Activated T-cell treated with anti-CD3 and anti-CD28 coated beads, Interleukin-2, amount 50 U/mL, for 48 hours (primary cell): ENCODE measurements around the gene SPIRE1.
"Not testable (repeated sequence)": the region's sequence is repeated elsewhere in the genome, so short reads cannot be mapped to it uniquely, and the experiment has no call there.

ENCODE experiments used
- DNase-seq, 2 experiments: peaks; one replicate each; pipeline ENCODE4 v3.0.0-alpha.2; 2020

The SPIRE1 gene

GRCh38 chr18:12441475-12442034 is 216.4 kb downstream of the SPIRE1 start:
- DNase-seq = no peak

GRCh38 chr18:12438257-12438656 is 219.7 kb downstream of the SPIRE1 start:
- no peak for DNase-seq

GRCh38 chr18:12435867-12436266 is 222.0 kb downstream of the SPIRE1 start:
- DNase-seq = no peak

GRCh38 chr18:12434541-12434929 is 223.4 kb downstream of the SPIRE1 start:
- no peak for DNase-seq

- no peak for DNase-seq
These were observed 223.9 kb downstream of the SPIRE1 start for GRCh38 chr18:12433829-12434540.

GRCh38 chr18:12432881-12433280 is 225.0 kb downstream of the SPIRE1 start:
- DNase-seq = no peak

- no peak for DNase-seq
These were observed 225.7 kb downstream of the SPIRE1 start for GRCh38 chr18:12432196-12432595.

GRCh38 chr18:12431561-12431960 is 226.3 kb downstream of the SPIRE1 start:
- DNase-seq = no peak

GRCh38 chr18:12430137-12430990 is 227.5 kb downstream of the SPIRE1 start:
- DNase-seq = no peak

- DNase-seq = no peak
These were observed 228.4 kb downstream of the SPIRE1 start for GRCh38 chr18:12429556-12429955.

- no peak for DNase-seq
These were observed 229.0 kb downstream of the SPIRE1 start for GRCh38 chr18:12428923-12429322.

- DNase-seq = no peak
These were observed 231.0 kb downstream of the SPIRE1 start for GRCh38 chr18:12426924-12427323.

GRCh38 chr18:12424252-12424651 is 233.7 kb downstream of the SPIRE1 start:
- no peak for DNase-seq

GRCh38 chr18:12423820-12424219 is 234.1 kb downstream of the SPIRE1 start:
- no peak for DNase-seq

GRCh38 chr18:12423393-12423792 is 234.5 kb downstream of the SPIRE1 start:
- no peak for DNase-seq

- DNase-seq = no peak
These were observed 235.0 kb downstream of the SPIRE1 start for GRCh38 chr18:12422936-12423335.

- DNase-seq = no peak
These were observed 236.2 kb downstream of the SPIRE1 start for GRCh38 chr18:12421732-12422131.

GRCh38 chr18:12420821-12421421 is 237.0 kb downstream of the SPIRE1 start:
- DNase-seq = no peak

- no peak for DNase-seq
These were observed 240.2 kb downstream of the SPIRE1 start for GRCh38 chr18:12417687-12418086.

- DNase-seq = no peak
These were observed 241.7 kb downstream of the SPIRE1 start for GRCh38 chr18:12416098-12416729.

GRCh38 chr18:12411456-12411855 is 246.5 kb downstream of the SPIRE1 start:
- no peak for DNase-seq

GRCh38 chr18:12410747-12411146 is 247.2 kb downstream of the SPIRE1 start:
- DNase-seq = not testable (repeated sequence)

- no peak for DNase-seq
These were observed 247.8 kb downstream of the SPIRE1 start for GRCh38 chr18:12410081-12410481.
